Peyer's patch (tissue), 4 donors: ENCODE measurements around the gene MIPOL1.

Source experiments
- POLR2A ChIP-seq, 2 donors: fragments of 450-650 bp; IDR thresholded peaks; one replicate each; pipeline ENCODE4 v1.5.1; 2017; ENCODE audit warnings: antibody characterized with exemption in 2 of 2, mild to moderate bottlenecking in 2 of 2, moderate library complexity in 2 of 2
- TF ChIP-seq, protein P1 (sequence below), 6 experiments: fragments of 450-650 bp in 4 of 6; fragments of 200-600 bp in 2 of 6; sonication (generic) in 1 of 6; IDR thresholded peaks; one replicate each; pipeline ENCODE4 v1.5.1; 2017 to 2019; ENCODE audit warnings: antibody characterized with exemption in 6 of 6, mild to moderate bottlenecking in 3 of 6, moderate library complexity in 1 of 6

DNA sequence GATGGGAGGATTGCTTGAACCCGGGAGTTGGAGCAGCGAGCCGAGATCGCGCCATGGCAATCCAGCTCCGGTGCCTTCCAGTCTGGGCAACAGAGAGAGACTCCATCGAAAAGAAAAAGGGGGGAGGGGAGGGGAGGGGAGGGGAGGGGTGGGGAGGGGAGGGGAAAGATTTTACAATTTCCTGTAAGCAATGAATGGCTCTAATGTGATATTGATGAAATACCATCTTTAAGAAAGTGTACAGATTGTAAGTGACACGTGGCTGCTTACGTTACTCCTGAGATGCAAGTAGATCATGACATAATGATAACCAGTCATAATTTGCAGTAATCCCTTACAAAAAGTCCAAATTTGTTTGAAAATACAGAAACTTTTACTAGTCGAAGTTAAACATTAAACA is 26.7 kb upstream of the MIPOL1 start:
- TF ChIP-seq, protein P1, sequence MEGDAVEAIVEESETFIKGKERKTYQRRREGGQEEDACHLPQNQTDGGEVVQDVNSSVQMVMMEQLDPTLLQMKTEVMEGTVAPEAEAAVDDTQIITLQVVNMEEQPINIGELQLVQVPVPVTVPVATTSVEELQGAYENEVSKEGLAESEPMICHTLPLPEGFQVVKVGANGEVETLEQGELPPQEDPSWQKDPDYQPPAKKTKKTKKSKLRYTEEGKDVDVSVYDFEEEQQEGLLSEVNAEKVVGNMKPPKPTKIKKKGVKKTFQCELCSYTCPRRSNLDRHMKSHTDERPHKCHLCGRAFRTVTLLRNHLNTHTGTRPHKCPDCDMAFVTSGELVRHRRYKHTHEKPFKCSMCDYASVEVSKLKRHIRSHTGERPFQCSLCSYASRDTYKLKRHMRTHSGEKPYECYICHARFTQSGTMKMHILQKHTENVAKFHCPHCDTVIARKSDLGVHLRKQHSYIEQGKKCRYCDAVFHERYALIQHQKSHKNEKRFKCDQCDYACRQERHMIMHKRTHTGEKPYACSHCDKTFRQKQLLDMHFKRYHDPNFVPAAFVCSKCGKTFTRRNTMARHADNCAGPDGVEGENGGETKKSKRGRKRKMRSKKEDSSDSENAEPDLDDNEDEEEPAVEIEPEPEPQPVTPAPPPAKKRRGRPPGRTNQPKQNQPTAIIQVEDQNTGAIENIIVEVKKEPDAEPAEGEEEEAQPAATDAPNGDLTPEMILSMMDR (IDR thresholded peaks at IDR 0.05): no peak
- no peak for TF ChIP-seq POLR2A (IDR thresholded peaks at IDR 0.05)
